ENCODE results near the gene HINFP.

GRCh38 chr11:119111361-119111925 lies 9.9 kb upstream of the HINFP start:
- TF ChIP-seq POLR2AphosphoS5 (IDR thresholded peaks at IDR 0.05), result no peak
- no peak for TF ChIP-seq POLR2A (IDR thresholded peaks at IDR 0.05)
- TF ChIP-seq, protein P1, sequence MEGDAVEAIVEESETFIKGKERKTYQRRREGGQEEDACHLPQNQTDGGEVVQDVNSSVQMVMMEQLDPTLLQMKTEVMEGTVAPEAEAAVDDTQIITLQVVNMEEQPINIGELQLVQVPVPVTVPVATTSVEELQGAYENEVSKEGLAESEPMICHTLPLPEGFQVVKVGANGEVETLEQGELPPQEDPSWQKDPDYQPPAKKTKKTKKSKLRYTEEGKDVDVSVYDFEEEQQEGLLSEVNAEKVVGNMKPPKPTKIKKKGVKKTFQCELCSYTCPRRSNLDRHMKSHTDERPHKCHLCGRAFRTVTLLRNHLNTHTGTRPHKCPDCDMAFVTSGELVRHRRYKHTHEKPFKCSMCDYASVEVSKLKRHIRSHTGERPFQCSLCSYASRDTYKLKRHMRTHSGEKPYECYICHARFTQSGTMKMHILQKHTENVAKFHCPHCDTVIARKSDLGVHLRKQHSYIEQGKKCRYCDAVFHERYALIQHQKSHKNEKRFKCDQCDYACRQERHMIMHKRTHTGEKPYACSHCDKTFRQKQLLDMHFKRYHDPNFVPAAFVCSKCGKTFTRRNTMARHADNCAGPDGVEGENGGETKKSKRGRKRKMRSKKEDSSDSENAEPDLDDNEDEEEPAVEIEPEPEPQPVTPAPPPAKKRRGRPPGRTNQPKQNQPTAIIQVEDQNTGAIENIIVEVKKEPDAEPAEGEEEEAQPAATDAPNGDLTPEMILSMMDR (IDR thresholded peaks at IDR 0.05), result no peak

Data from prostate gland (tissue), 2 donors.